Ammon's horn (tissue), 1 donor: ENCODE measurements around the gene TMEM247.

ENCODE experiments used
- DNase-seq: peaks from one replicate; pipeline ENCODE4 v3.0.0-alpha.2; 2016; ENCODE audit warnings: low spot score

The TMEM247 gene

GRCh38 chr2:46479265-46479664 is at the start of gene TMEM247:
TSS of gene TMEM247 (plus strand) at chr2:46479565.
- no peak for DNase-seq

GRCh38 chr2:46430413-46430812 is 49.0 kb upstream of the TMEM247 start:
- no peak for DNase-seq

GRCh38 chr2:46430992-46431391 is 48.4 kb upstream of the TMEM247 start:
- no peak for DNase-seq

GRCh38 chr2:46431481-46432235 is 47.7 kb upstream of the TMEM247 start:
- DNase-seq = no peak

- no peak for DNase-seq
Measured at GRCh38 chr2:46434851-46435273, 44.5 kb upstream of the TMEM247 start.

GRCh38 chr2:46435353-46435752 is 44.0 kb upstream of the TMEM247 start:
- DNase-seq = no peak

GRCh38 chr2:46435796-46436360 is 43.5 kb upstream of the TMEM247 start:
- no peak for DNase-seq

- no peak for DNase-seq
Measured at GRCh38 chr2:46436800-46437199, 42.6 kb upstream of the TMEM247 start.

GRCh38 chr2:46438102-46438501 is 41.3 kb upstream of the TMEM247 start:
- no peak for DNase-seq

GRCh38 chr2:46438794-46439193 is 40.6 kb upstream of the TMEM247 start:
- DNase-seq = no peak

GRCh38 chr2:46439582-46439981 is 39.8 kb upstream of the TMEM247 start:
- DNase-seq = no peak

GRCh38 chr2:46441838-46442712 is 37.3 kb upstream of the TMEM247 start:
- DNase-seq = no peak

- no peak for DNase-seq
Measured at GRCh38 chr2:46444732-46445131, 34.6 kb upstream of the TMEM247 start.

GRCh38 chr2:46445556-46445955 is 33.8 kb upstream of the TMEM247 start:
- no peak for DNase-seq

GRCh38 chr2:46446871-46447568 is 32.3 kb upstream of the TMEM247 start:
- DNase-seq = no peak

GRCh38 chr2:46447649-46448048 is 31.7 kb upstream of the TMEM247 start:
- DNase-seq = no peak

- no peak for DNase-seq
Measured at GRCh38 chr2:46448111-46448510, 31.3 kb upstream of the TMEM247 start.

GRCh38 chr2:46448641-46449040 is 30.7 kb upstream of the TMEM247 start:
- DNase-seq = no peak

GRCh38 chr2:46449700-46450099 is 29.7 kb upstream of the TMEM247 start:
- no peak for DNase-seq

- DNase-seq = no peak
Measured at GRCh38 chr2:46451131-46451711, 28.1 kb upstream of the TMEM247 start.

GRCh38 chr2:46456789-46457188 is 22.6 kb upstream of the TMEM247 start:
- no peak for DNase-seq
